Breast epithelium (tissue), 4 donors: ENCODE data around the gene NLRP2B. TPM values are rescaled to one million over a fixed set of nuclear protein-coding genes. Genes with fewer than 3 reads are reported as not detected.
"Not testable (repeated sequence)": the region's sequence is repeated elsewhere in the genome, so short reads cannot be mapped to it uniquely, and the experiment has no call there.

Experiments
- DNase-seq, 2 donors: peaks; one replicate each; pipeline ENCODE4 v3.0.0-alpha.2; 2019; ENCODE audit warnings: low spot score in 2 of 2
- H3K27ac ChIP-seq, 2 donors: fragments of 200-600 bp; sonication (generic) in 1 of 2; one replicate each; pipeline ENCODE4 v1.5.1; 2016 to 2019; ENCODE audit warnings: mild to moderate bottlenecking in 1 of 2
- H3K27me3 ChIP-seq, 2 donors: fragments of 200-600 bp; sonication (generic) in 1 of 2; one replicate each; pipeline versions ENCODE4 v1.5.1 to v1.6.0; 2017 to 2019; ENCODE audit warnings: control low read depth in 1 of 2, mild to moderate bottlenecking in 1 of 2
- H3K36me3 ChIP-seq: fragments of 200-600 bp; one replicate; pipeline ENCODE4 v1.5.1; 2019
- H3K4me1 ChIP-seq, 2 donors: fragments of 200-600 bp; sonication (generic); one replicate each; pipeline ENCODE4 v1.5.1; 2016 to 2019; ENCODE audit warnings: control low read depth in 1 of 2
- H3K4me3 ChIP-seq, 3 donors: fragments of 200-600 bp; sonication (generic); 1 replicate in 2 of 3; 2 replicates in 1 of 3; pipeline ENCODE4 v1.5.1; 2016 to 2019; ENCODE audit warnings: mild to moderate bottlenecking in 3 of 3, moderate library complexity in 2 of 3
- H3K9me3 ChIP-seq, 2 donors: fragments of 200-600 bp; sonication (generic) in 1 of 2; one replicate each; pipeline ENCODE4 v1.5.1; 2016 to 2019; ENCODE audit warnings: control low read depth in 1 of 2
- CTCF ChIP-seq, 3 donors: fragments of 450-650 bp; IDR thresholded peaks; one replicate each; pipeline ENCODE4 v1.5.1; 2016 to 2017; ENCODE audit warnings: antibody characterized with exemption in 3 of 3, mild to moderate bottlenecking in 3 of 3, moderate library complexity in 3 of 3
- POLR2A ChIP-seq: fragments of 450-650 bp; IDR thresholded peaks from one replicate; pipeline ENCODE4 v1.6.1; 2016; ENCODE audit warnings: antibody characterized with exemption, mild to moderate bottlenecking, moderate library complexity
- POLR2AphosphoS5 ChIP-seq, 3 donors: sonication (generic); formaldehyde crosslinking; IDR thresholded peaks; one replicate each; pipeline ENCODE4 v1.6.1; 2017; ENCODE audit warnings: antibody characterized with exemption in 3 of 3
- intact Hi-C: fragments of 100-400 bp; cut with DNase I; formaldehyde crosslinking; loops from one replicate; pipeline ENCODE4 v1.15.1; 2023; ENCODE audit warnings: low total_unique reads
- total RNA-seq, 3 donors: library from RNA; depleted of rRNA; stranded (reverse); fragments of >200 nt; gene quantifications; one replicate each; pipeline ENCODE4 v1.1.0, GENCODE V29; 2016

The NLRP2B gene
- under 1 TPM; 0.16 to 0.73 (median 0.66) TPM for total RNA-seq

DNA sequence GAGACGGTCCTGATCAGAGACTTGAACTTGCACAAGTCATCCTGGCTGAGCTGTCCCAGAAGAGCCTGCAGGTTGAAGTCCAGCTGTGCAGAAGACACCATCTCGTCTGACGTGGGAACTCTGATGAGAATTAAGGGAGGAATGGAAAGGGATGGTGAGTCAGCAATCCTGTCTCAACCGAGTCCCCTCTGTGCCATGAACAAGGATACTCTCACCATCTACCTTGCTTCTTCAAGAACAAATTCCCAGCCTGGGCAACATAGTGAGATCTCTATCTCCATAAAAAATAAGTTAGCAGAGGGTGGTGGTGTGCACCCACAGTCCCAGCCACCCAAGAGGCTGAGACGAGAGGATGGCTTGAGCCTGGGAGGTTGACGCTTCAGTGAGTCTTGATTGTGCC is at the start of gene NLRP2B:
Gene NLRP2B (minus strand): TSS at position 101 of the 400 bp plus-strand sequence.
- H3K9me3 ChIP-seq, result no peaks in the 10 kb centered on the region
- DNase-seq, result no peak
- TF ChIP-seq POLR2AphosphoS5 (IDR thresholded peaks at IDR 0.05) (no peak), POLR2A (no peak), CTCF (IDR thresholded peaks at IDR 0.05) (no peak)
- H3K27me3 ChIP-seq, result peaks cover 0 to 11% of the 10 kb centered on the region in 2 donors
- intact Hi-C loops, result no loop called here
- no peak within 1 kb of the TSS for H3K4me3 ChIP-seq
- no peaks in the 10 kb centered on the region for H3K36me3 ChIP-seq
- H3K27ac ChIP-seq, result no peak within 1 kb of the TSS
- H3K4me1 ChIP-seq, result no peaks in the 10 kb centered on the region

- H3K27ac ChIP-seq, H3K27me3 ChIP-seq, H3K4me3 ChIP-seq, H3K36me3 ChIP-seq, DNase-seq, intact Hi-C loops, H3K4me1 ChIP-seq: not testable (repeated sequence)
- H3K9me3 ChIP-seq, result peaks cover 15 to 19% of the 10 kb centered on the region in 2 donors
Measured at GRCh38 chrX:57725995-57726394, 45.9 kb upstream of the NLRP2B start.

DNA sequence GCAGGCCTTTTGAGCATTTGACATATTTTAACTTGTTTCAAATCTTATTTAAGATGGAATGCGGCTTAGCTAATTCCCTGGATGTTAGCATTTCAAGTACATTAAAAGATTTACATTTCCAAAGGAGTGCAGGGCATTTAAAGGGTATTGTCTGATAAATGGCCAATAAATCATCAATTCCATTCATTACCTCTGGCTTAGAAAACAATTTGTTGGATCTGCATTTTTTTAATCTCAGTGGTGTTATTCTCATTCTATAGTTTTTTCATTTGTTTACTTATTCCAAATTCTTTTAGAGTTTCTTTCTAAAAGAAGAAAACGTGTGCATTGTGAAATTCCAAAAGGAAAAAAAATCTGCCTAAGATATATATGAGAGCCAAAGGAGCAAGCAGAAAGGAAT is 1.3 kb upstream of the NLRP2B start:
- TF ChIP-seq CTCF (IDR thresholded peaks at IDR 0.05) (no peak), POLR2A (no peak), POLR2AphosphoS5 (IDR thresholded peaks at IDR 0.05) (no peak)
- DNase-seq, result no peak
- Histone ChIP-seq H3K4me1 (no peaks in the 10 kb centered on the region), H3K36me3 (no peaks in the 10 kb centered on the region), H3K27me3 (peaks cover 0 to 11% of the 10 kb centered on the region in 2 donors), H3K9me3 (peaks cover 0 to 7% of the 10 kb centered on the region in 2 donors), H3K27ac (no peak overlapping the region), H3K4me3 (no peak overlapping the region)
- intact Hi-C loops, result no loop called here

GRCh38 chrX:57678686-57679428 is 1.2 kb downstream of the NLRP2B start:
- DNase-seq, result no peak

DNA sequence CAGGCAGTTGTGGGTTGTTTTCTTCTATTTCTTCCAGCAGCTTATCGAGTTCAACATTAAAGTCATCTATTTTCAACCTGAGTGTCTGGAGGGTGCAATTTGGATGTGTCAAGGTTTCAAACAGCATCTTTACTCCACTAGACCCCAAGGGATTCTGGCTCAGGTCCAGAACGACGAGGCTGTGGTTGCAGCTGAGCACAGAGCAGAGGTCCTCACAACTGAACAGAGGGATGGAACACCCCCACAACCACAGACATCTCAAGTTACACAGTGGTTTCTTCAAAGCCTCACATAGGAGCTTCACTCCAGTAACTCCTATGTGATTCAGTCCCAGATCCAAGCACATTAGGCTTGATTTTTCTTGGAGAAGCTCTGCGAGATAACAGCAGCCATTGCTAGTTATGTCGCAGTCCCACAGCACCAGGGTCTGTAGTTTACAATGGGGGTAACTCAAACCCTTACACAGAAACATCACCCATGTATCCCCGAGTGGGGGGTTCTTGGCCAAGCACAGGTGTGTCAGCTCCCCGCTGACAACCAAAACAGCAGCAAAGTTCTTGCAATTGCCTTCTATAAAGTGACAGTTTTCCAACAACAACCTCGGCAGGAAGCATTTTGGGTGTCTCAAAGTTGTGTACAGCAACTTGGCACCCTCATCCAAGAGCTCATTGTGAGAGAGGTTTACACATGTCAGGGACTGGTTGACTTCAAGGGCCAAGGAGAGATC is 2.8 kb downstream of the NLRP2B start:
- Histone ChIP-seq H3K27ac (no peak overlapping the region), H3K27me3 (peaks cover 0 to 11% of the 10 kb centered on the region in 2 donors), H3K4me3 (no peak overlapping the region), H3K9me3 (peaks cover 10 to 22% of the 10 kb centered on the region in 2 donors), H3K4me1 (no peaks in the 10 kb centered on the region), H3K36me3 (no peaks in the 10 kb centered on the region)
- intact Hi-C loops, result no loop called here
- no peak for TF ChIP-seq CTCF (IDR thresholded peaks at IDR 0.05)
- no peak for TF ChIP-seq POLR2AphosphoS5 (IDR thresholded peaks at IDR 0.05)
- no peak for TF ChIP-seq POLR2A
- DNase-seq, result no peak

More at GRCh38 chrX:57678686-57679428, 1.2 kb downstream of the NLRP2B start:
- no peaks in the 10 kb centered on the region for H3K4me1 ChIP-seq
- peaks cover 6 to 12% of the 10 kb centered on the region in 2 donors for H3K9me3 ChIP-seq
- intact Hi-C loops, result no loop called here
- no peak overlapping the region for H3K27ac ChIP-seq
- no peak overlapping the region for H3K4me3 ChIP-seq
- TF ChIP-seq CTCF (IDR thresholded peaks at IDR 0.05) (no peak), POLR2AphosphoS5 (IDR thresholded peaks at IDR 0.05) (no peak), POLR2A (no peak)
- peaks cover 0 to 11% of the 10 kb centered on the region in 2 donors for H3K27me3 ChIP-seq
- no peaks in the 10 kb centered on the region for H3K36me3 ChIP-seq
